HK-2 (cell line): Measurements from ENCODE around the gene RAB38.
A peak's percentile ranks its signal among the peaks of the same experiment; 100 is the strongest.

Source experiments
- DNase-seq: peaks from one replicate; pipeline ENCODE4 v3.0.0-alpha.2; 2018; ENCODE audit not compliant: unreplicated experiment

The RAB38 gene

DNA sequence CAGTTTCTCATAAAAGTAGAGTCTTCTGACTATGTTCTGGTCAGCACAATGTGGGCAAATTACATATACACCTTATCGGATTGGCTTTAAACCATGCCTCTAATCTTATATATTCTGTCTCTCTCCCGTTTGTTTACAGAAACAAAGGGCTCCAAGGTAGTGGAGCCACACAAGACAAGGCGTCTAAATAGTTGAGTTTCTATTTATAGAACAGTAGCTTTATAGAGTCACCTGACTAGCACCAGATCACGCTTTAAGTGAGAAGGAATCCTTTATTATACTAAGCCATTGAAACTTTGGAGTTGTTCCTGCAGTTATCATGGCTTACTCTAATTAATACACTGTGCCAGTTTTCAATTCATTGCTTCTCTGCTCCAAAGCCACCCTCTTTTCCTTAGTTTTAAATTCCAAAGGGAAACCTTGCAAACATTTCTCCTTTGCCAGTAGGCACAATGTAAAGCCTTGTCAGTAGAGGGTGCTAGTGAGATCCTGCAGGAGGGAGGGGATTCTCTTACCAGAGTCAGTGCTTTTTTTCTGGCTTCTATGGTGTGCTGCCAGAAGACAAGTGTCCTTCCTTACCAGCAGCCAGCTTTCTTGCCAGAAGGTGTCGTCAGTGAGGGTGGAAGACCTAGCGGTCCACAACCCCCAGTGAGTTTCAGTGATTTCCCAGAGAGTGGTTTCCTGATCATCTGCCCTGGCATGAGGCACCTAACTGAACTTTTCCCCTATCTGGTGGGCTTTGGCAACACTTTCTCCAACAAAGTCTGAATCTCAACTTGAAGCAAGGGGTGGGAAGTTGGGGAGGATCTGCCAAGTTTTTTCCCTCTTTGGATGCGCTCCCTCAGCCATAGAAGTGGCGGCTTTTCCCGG lies 71.7 kb downstream of the RAB38 start:
- DNase-seq: peak; percentile 64

- DNase-seq: no peak
Measured at GRCh38 chr11:88102598-88102934, 72.7 kb downstream of the RAB38 start.

DNA sequence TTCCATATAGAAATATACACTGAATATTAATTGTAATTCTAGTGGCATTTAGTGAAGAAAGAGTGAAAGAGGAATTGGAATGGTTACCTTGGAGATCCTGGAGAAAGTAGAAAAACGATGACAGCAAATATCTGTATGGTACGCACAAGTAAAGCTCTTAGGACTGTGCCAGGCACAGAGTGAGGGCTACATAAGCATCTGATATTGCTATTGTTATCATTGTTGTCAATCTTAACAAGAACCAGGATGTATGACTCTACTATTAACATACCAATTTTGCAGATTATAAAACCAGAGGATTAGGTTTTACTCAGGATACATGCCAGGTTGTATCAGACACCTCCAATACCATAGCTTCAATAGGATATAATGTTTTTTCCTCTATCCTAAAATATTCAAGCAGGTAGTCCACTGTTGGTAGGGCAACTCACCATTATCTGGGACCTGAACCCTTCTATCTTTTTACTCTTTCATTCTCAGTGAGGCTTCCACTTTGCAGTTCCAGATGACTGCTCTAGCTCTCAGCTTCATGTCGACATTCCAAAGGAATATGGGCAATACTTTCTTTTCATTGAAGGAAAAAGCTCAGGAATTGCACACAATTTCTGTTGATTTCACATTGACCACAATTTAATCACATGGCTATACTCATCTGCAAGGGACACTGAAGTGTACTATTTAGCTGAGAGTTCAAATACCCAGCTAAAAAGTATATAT lies 73.2 kb downstream of the RAB38 start:
- no peak for DNase-seq

DNA sequence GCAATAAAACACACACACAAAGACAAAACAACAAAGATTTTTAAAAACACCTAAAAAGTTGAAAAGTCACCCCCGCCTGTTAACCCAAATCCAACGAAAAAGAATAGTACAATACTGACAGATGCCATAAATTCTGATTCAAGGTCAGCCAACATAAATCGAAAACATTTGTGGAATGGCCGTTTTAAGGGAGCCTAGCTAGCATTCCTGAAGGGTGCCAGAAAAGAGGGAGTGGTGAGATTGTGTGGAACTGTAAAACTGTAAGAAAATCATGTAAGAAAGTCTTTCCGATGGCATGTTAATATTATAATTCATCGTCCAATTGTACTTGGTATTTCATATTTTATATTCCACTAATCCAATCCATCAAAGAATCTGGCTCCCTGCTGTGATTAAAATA lies 75.1 kb downstream of the RAB38 start:
- no peak for DNase-seq

DNA sequence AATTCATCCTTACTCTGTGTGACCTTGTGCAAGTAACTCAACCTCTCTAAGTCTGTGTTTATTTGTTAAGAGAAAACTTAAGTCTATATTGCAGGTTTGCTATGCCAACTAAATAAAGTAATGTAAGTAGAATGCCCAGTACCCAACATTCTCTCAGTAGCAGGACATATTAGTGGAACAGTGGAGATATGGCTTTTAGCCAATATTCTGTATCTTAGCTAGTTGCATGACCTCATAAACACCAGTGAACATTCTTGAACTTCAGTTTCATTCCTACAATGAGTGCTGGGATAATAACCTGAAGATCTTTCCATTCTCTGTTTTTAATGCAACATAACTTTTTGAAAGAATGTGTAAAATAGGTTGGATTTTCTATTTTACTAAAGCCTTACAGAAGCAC lies 77.0 kb downstream of the RAB38 start:
- no peak for DNase-seq

GRCh38 chr11:88089134-88089533 lies 86.1 kb downstream of the RAB38 start:
- DNase-seq: no peak

DNA sequence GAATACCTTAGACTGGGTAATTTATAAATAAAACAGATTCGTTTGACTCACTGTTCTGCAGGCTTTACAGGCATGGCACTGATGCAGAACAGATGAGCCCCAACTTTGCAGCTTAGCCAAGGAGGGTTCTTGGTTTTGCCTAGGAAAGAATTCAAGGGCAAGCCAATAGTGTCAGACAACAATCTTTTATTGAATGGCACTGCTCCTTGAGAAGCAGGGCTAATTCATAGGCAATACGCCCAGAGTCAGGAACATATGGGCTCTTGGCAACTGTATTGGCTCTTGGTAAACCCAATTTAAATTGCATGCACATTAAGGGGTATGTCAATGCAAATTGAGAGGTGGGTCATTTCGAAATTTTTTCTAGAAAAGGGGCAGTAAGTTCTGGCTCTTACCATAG lies 87.9 kb downstream of the RAB38 start:
- DNase-seq: no peak

GRCh38 chr11:88086297-88086696 lies 88.9 kb downstream of the RAB38 start:
- no peak for DNase-seq

GRCh38 chr11:88070437-88070836 lies 104.8 kb downstream of the RAB38 start:
- no peak for DNase-seq

DNA sequence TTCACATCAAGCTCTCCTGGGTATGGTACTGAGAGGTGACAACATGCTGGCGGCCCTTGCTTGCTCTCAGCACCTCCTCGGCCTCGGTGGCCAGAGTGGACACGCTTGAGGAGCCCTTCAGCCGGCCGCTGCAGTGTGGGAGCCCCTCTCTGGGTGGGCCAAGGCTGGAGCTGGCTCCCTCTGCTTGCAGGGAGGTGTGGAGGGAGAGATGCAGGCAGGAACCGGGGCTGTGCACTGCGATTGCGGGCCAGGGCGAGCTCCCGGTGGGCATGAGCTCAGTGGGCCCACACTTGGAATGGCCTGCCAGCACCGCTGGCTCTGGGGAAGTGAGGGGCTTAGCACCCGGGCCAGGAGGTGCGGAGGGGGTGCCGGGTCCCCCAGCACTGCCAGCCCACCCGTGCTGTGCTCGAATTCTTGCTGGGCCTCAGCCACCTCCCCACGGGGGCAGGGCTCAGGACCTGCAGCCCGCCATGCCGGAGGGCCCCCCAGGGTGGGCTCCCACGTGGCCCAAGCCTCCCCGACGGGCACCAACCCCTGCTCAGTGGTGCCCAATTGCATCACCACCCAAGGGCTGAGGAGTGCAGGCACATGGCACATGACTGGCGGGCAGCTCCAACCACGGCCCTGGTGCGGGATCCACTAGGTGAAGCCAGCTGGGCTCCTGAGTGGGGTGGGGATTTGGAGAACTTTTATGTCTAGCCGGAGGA lies 106.2 kb downstream of the RAB38 start:
- DNase-seq: no peak

- DNase-seq: no peak
Measured at GRCh38 chr11:88066090-88066489, 109.2 kb downstream of the RAB38 start.

DNA sequence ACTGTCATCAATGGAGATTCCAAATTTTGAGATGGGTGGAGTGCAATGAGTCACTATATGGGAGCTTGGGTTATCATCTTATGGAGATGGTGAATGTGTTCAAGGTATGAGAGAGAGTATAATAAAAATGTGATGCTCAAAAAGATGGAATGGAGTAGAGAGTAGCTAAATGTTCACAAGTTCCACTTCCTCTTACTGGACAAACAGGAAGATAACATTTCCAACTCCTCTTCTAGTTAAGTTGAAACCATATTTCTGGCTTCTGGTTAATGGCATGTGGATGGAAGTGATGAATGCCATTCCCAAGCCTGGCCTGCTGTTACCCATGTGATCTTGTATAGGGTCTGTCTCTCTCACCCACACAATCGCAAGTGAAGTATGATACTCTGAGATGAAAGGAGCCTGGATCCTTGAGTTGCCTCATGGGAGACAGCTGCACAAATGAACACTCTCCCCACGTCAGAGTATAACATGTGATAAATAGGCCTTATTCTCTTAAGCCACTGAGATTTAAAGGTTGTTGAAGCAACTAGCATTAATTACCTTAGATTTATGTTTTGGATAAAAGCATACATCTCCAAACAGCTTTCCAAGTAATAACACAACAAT lies 111.0 kb downstream of the RAB38 start:
- no peak for DNase-seq
